Stimulated activated CD8-positive, alpha-beta memory T cell treated with anti-CD3 and anti-CD28 coated beads, Interleukin-4, amount 100 ng/mL, for 1 hour (primary cell): ENCODE results near the gene PPP1CB.
"Not testable (repeated sequence)": the region's sequence is repeated elsewhere in the genome, so short reads cannot be mapped to it uniquely, and the experiment has no call there.

ENCODE experiments used
- DNase-seq, 2 donors: peaks; one replicate each; pipeline ENCODE4 v3.0.0-alpha.2; 2020; ENCODE audit warnings: low read depth in 2 of 2, low spot score in 1 of 2

Gene PPP1CB

GRCh38 chr2:28776471-28776870 lies 24.8 kb downstream of the PPP1CB start:
- no peak for DNase-seq

- no peak for DNase-seq
Measured at GRCh38 chr2:28778392-28778791, 26.8 kb downstream of the PPP1CB start.

GRCh38 chr2:28779001-28779400 lies 27.4 kb downstream of the PPP1CB start:
- DNase-seq: no peak

GRCh38 chr2:28780496-28780895 lies 28.9 kb downstream of the PPP1CB start:
- no peak for DNase-seq

- no peak for DNase-seq
Measured at GRCh38 chr2:28782423-28782822, 30.8 kb downstream of the PPP1CB start.

GRCh38 chr2:28784570-28784969 lies 32.9 kb downstream of the PPP1CB start:
- not testable (repeated sequence) for DNase-seq

GRCh38 chr2:28796620-28797019 lies 45.0 kb downstream of the PPP1CB start:
- DNase-seq: no peak

- no peak for DNase-seq
Measured at GRCh38 chr2:28801726-28802125, 50.1 kb downstream of the PPP1CB start.

- no peak for DNase-seq
Measured at GRCh38 chr2:28802975-28803429, 51.4 kb downstream of the PPP1CB start.

GRCh38 chr2:28809927-28810326 lies 58.3 kb downstream of the PPP1CB start:
- DNase-seq: no peak

- peak; percentile 51 to 57 for DNase-seq
Measured at GRCh38 chr2:28810384-28811285, 59.0 kb downstream of the PPP1CB start, which contains the start of gene SPDYA. Gene SPDYA, plus strand, starts transcription at chr2:28810834. Its CDS starts 5,181 bp downstream, at chr2:28816015.

- DNase-seq: no peak
Measured at GRCh38 chr2:28818053-28818452, 66.4 kb downstream of the PPP1CB start.

- peak; percentile 29 for DNase-seq
Measured at GRCh38 chr2:28821295-28821958, 69.8 kb downstream of the PPP1CB start.

GRCh38 chr2:28822036-28822435 lies 70.4 kb downstream of the PPP1CB start:
- DNase-seq: no peak

- DNase-seq: no peak
Measured at GRCh38 chr2:28824207-28824606, 72.6 kb downstream of the PPP1CB start.

- DNase-seq: no peak
Measured at GRCh38 chr2:28824870-28825269, 73.2 kb downstream of the PPP1CB start.

GRCh38 chr2:28828382-28828781 lies 76.8 kb downstream of the PPP1CB start:
- DNase-seq: no peak

GRCh38 chr2:28833740-28834470 lies 82.3 kb downstream of the PPP1CB start:
- DNase-seq: no peak

- no peak for DNase-seq
Measured at GRCh38 chr2:28835781-28836180, 84.2 kb downstream of the PPP1CB start.

- no peak for DNase-seq
Measured at GRCh38 chr2:28838971-28839370, 87.3 kb downstream of the PPP1CB start.

GRCh38 chr2:28842042-28842441 lies 90.4 kb downstream of the PPP1CB start:
- no peak for DNase-seq
